GM06990 (cell line): ENCODE data around the gene HS3ST5.

ENCODE experiments used
- DNase-seq: peaks from one replicate; pipeline ENCODE4 v3.0.0-alpha.2; 2011; ENCODE audit not compliant: insufficient read length; ENCODE audit errors: extremely low read depth
- H3K27me3 ChIP-seq: replicated peaks from 2 replicates; pipeline ENCODE4 v1.6.0; 2011; ENCODE audit warnings: low read length; ENCODE audit not compliant: control insufficient read depth, insufficient read depth
- H3K36me3 ChIP-seq: 2 replicates; pipeline ENCODE4 v1.5.1; 2011; ENCODE audit warnings: low read length; ENCODE audit not compliant: control insufficient read depth, insufficient read depth
- H3K4me3 ChIP-seq: replicated peaks from 2 replicates; pipeline ENCODE4 v1.5.1; 2011; ENCODE audit warnings: low read depth, mild to moderate bottlenecking, control low read depth, low read length
- TF ChIP-seq, protein P1 (sequence below): IDR thresholded peaks from 2 replicates; pipeline ENCODE4 v1.5.1; 2011; ENCODE audit warnings: low read length, control low read depth, mild to moderate bottlenecking, inconsistent platforms; ENCODE audit not compliant: insufficient read depth, poor library complexity, severe bottlenecking

The HS3ST5 gene, protein sequence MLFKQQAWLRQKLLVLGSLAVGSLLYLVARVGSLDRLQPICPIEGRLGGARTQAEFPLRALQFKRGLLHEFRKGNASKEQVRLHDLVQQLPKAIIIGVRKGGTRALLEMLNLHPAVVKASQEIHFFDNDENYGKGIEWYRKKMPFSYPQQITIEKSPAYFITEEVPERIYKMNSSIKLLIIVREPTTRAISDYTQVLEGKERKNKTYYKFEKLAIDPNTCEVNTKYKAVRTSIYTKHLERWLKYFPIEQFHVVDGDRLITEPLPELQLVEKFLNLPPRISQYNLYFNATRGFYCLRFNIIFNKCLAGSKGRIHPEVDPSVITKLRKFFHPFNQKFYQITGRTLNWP

DNA sequence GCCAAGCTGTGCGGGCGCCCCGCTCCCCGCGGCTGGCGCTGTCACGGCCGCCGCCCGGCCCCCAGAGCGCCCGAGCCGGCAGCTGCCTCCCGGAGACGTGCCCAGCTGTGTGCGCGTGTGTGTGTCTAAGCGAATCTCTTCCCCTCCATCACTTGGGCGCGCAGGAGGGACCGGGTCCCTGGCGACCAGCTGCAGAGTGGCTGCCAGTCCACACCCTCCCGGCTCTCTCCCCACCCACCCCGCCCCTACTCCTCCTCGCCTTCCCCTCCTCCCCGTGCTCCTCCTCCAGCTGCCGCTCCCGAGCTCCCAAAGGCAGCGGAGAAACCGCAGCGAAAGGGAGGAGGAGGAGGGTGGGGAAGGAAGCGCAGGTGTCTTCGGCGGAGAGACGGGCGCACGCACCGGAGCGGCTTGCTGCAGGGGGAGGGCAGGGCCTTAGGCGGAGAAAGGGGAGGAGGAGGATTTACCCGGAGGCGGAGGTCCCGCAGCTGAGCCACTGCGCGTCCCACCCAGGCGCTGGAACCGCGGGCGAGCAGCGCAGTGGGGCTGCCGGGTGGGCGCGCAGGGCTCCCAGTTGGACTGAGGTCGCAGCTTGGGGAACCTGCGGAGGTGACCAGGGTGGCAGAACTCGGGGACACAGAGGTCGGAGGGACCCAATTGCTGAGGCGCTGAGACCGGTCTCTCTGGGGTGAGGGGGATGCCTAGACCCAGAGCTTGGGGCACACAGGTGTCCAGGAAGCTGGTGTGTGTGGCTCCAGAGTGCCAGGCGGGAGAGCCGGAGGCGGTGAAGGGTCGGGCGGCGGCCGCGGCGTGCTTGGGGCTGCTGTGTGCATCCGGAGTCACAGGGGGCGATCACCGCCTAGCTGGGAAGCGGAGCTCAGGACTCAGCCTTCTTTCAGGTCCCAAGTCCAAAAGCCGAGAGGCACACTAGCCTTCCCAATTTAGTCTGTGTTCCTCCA is at the start of gene HS3ST5:
HS3ST5 (minus strand) TSS at position 198 of the 956 bp plus-strand sequence. CDS start 280,178 bp downstream, outside the sequence.
- peak; percentile 43 for DNase-seq
- peaks cover 4% of the 10 kb centered on the region for H3K27me3 ChIP-seq
- H3K4me3 ChIP-seq, result peak within 1 kb of the TSS; percentile 31
- no peaks in the 10 kb centered on the region for H3K36me3 ChIP-seq
- TF ChIP-seq, protein P1, sequence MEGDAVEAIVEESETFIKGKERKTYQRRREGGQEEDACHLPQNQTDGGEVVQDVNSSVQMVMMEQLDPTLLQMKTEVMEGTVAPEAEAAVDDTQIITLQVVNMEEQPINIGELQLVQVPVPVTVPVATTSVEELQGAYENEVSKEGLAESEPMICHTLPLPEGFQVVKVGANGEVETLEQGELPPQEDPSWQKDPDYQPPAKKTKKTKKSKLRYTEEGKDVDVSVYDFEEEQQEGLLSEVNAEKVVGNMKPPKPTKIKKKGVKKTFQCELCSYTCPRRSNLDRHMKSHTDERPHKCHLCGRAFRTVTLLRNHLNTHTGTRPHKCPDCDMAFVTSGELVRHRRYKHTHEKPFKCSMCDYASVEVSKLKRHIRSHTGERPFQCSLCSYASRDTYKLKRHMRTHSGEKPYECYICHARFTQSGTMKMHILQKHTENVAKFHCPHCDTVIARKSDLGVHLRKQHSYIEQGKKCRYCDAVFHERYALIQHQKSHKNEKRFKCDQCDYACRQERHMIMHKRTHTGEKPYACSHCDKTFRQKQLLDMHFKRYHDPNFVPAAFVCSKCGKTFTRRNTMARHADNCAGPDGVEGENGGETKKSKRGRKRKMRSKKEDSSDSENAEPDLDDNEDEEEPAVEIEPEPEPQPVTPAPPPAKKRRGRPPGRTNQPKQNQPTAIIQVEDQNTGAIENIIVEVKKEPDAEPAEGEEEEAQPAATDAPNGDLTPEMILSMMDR, result peak; percentile 37

DNA sequence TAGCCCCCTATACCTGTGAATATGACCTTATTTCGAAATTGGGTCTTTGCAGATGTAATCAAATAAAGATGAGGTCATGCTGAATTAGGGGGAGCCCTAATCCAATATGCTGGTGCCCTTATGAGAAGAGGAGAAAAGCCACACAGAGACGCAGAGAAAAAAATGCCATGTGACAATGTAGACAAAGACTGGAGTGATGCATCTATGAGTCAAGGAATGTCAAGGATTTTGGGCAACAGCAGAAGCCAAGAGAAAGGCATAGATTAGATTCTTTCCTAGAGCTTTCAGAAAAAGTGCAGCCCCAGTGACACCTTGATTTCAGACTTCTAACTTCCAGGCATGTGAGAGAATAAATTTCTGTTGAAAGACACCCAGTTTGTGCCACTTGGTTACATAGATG is 47.4 kb upstream of the HS3ST5 start:
- no peak for DNase-seq
- Histone ChIP-seq H3K36me3 (no peaks in the 10 kb centered on the region), H3K4me3 (no peak overlapping the region), H3K27me3 (no peaks in the 10 kb centered on the region)
- TF ChIP-seq, protein P1, result no peak

DNA sequence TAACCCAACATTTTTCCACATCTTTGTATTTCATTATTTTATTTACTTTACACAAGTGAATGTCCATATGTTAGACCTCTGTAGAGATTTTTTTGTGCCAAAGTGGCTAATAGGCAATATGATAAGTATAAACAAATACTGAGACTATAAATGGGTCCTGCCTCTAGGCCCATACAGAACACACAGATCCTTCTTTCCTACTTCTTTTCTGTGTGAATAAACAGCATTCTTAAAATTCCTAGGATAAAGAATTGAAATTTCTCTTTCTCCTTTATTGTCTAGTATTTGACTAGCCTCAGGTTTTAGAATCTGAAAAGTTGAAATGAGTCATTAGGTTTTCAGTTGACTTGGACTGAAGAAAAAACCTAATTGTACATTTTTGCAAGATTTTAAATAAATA is 46.3 kb upstream of the HS3ST5 start:
- H3K27me3 ChIP-seq, result no peaks in the 10 kb centered on the region
- TF ChIP-seq, protein P1, result no peak
- no peak overlapping the region for H3K4me3 ChIP-seq
- no peak for DNase-seq
- no peaks in the 10 kb centered on the region for H3K36me3 ChIP-seq

DNA sequence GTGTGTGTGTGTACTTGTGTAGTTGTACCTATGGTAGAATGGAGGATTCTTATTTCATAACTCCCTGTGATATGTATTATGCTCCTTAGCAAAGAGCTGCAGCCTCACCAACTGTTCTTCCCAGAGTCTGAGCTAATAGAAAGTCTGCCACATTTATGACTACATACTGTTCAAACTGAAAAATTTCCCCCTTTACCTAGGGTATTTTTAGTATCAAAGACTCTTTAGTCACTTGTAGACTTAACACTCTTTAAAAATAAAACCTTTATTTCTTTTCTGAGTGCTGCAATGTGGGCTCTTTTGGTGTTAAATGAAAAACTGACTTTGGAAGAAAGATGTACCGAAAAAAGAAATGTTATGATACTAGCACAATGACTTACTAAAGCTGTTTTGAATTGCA is 39.6 kb upstream of the HS3ST5 start:
- Histone ChIP-seq H3K36me3 (no peaks in the 10 kb centered on the region), H3K27me3 (no peaks in the 10 kb centered on the region), H3K4me3 (no peak overlapping the region)
- TF ChIP-seq, protein P1, result no peak
- DNase-seq, result no peak

DNA sequence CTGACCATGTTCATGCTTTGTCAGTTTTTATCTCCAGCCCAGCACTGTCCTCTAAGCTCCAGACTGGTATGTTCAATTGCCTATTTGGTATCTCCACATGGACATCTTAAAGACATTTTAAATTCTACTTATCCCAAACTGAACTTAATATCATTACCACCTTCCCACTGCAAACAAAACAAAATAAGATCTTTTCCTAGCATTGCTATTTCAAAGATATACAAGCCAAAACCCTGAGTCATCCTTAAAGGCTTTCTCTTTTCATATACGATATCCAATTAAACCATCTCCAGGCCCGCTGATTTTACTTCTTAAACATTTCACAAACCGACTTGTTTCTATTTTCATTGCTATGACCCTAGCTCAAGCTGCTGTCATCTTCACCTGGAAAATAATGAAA is 35.1 kb upstream of the HS3ST5 start:
- H3K4me3 ChIP-seq, result no peak overlapping the region
- TF ChIP-seq, protein P1, result no peak
- H3K27me3 ChIP-seq, result no peaks in the 10 kb centered on the region
- DNase-seq, result no peak
- no peaks in the 10 kb centered on the region for H3K36me3 ChIP-seq
